Activated CD8-positive, alpha-beta T cell treated with anti-CD3 and anti-CD28 coated beads, Interleukin-2, amount 10 ng/mL, durations not matched to agents 7 days and 5 days (primary cell): ENCODE measurements around the gene TAS2R31. TPM values are rescaled to one million over a fixed set of nuclear protein-coding genes. Genes with fewer than 3 reads are reported as not detected.
"Not testable (repeated sequence)": the region's sequence is repeated elsewhere in the genome, so short reads cannot be mapped to it uniquely, and the experiment has no call there.

Source experiments
- ATAC-seq: fragments of 150-1000 bp; cut with Tn5 transposase; one replicate; pipeline ENCODE4 v1.10.0; 2021; ENCODE audit warnings: moderate library complexity
- CTCF ChIA-PET: fragments of 350-600 bp; sonication (Branson Sonifier 250); formaldehyde crosslinking; loops from one replicate; lab custom pipeline; 2021; ENCODE audit warnings: antibody characterized with exemption; lab: Charles Lee
- POLR2A ChIA-PET: fragments of 350-600 bp; sonication (Branson Sonifier 250); formaldehyde crosslinking; loops from one replicate; lab custom pipeline; 2021; ENCODE audit warnings: antibody characterized with exemption; lab: Charles Lee
- DNase-seq: peaks from one replicate; pipeline ENCODE4 v3.0.0-alpha.2; 2020
- H3K27ac Mint-ChIP-seq: one replicate; pipeline ENCODE4 v1.8.0; 2021; ENCODE audit warnings: mild to moderate bottlenecking, mixed read lengths
- H3K27me3 Mint-ChIP-seq: one replicate; pipeline ENCODE4 v1.8.0; 2021; ENCODE audit warnings: low read depth, mixed read lengths
- H3K36me3 Mint-ChIP-seq: one replicate; pipeline ENCODE4 v1.8.0; 2021; ENCODE audit warnings: low read depth, mixed read lengths
- H3K4me1 Mint-ChIP-seq: one replicate; pipeline ENCODE4 v1.8.0; 2021; ENCODE audit warnings: low read depth, mixed read lengths
- H3K4me3 Mint-ChIP-seq: one replicate; pipeline ENCODE4 v1.8.0; 2021; ENCODE audit warnings: mild to moderate bottlenecking, mixed read lengths
- H3K9me3 Mint-ChIP-seq: one replicate; pipeline ENCODE4 v1.8.0; 2022; ENCODE audit warnings: mixed read lengths; ENCODE audit not compliant: insufficient read depth
- total RNA-seq, 2 experiments: library from RNA; stranded (reverse); gene quantifications; one replicate each; pipeline ENCODE4 v1.2.3, GENCODE V29; 2021

TAS2R31 gene
- total RNA-seq, 2 experiments from 2014 or later: 2.2 to 3.0 TPM

DNA sequence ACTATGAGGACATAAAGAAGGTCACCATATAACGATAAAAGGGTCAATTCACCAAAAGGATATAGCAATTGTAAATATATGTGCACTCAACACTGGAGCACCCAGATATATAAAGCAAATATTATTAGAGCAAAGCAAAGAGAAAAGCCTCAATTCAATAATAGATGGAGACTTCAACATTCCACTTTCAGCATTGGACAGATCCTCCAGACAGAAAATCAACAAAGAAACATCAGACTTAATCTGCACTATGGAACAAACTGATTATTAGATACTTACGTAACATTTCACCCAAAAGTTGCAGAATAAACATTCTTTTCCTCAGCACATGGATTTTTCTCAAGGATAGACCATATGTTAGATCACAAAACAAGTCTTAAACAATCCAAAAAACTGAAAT, 10.2 kb upstream of the TAS2R31 start:
- POLR2A ChIA-PET, H3K4me1 Mint-ChIP-seq, H3K27ac Mint-ChIP-seq, ATAC-seq, H3K27me3 Mint-ChIP-seq, CTCF ChIA-PET, H3K4me3 Mint-ChIP-seq, H3K9me3 Mint-ChIP-seq, DNase-seq: not testable (repeated sequence)
- H3K36me3 Mint-ChIP-seq: peaks cover 44% of the 10 kb centered on the region

DNA sequence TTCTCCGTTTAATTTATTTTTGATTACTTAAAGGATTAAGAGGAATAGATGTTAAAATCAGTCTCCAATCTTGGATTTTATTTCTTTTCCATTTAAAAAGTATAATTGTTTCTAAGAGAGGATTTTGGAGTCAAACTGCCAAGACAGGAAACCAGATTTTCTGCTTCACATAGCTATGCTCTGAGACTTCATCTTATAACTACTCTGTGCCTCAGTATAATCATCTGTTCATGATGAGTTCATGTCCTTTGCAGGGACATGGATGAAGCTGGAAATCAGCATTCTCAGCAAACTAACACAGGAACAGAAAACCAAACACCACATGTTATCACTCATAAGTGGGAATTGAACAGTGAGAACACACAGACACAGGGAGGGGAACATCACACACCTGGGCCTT, 9.0 kb upstream of the TAS2R31 start:
- H3K27ac Mint-ChIP-seq: no peak overlapping the region
- ATAC-seq (no peak), DNase-seq (no peak)
- H3K4me3 Mint-ChIP-seq: no peak overlapping the region
- no peaks in the 10 kb centered on the region for H3K9me3 Mint-ChIP-seq
- peaks cover 39% of the 10 kb centered on the region for H3K36me3 Mint-ChIP-seq
- H3K4me1 Mint-ChIP-seq: no peaks in the 10 kb centered on the region
- ChIA-PET POLR2A (no interaction called here), CTCF (no interaction called here)
- H3K27me3 Mint-ChIP-seq: no peaks in the 10 kb centered on the region

DNA sequence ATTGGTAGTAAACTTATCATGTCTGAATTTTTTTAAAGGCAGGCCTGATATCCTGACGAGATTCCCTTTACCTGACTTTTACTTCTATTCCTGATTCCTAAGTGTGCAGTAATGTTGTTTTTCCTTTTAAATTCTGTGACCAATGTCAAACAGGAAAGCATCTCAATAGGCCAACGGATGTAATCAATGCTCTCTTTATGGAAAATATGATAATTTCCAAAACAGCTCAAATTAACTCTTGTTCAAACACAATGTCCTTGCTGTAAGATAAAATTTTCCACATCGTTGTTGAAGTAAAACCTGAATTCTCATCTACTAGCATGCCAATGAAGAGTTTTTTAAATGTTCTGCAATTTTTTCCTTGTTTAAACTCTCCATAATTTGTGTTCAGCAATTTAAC, 8.0 kb upstream of the TAS2R31 start:
- no peak overlapping the region for H3K27ac Mint-ChIP-seq
- peaks cover 34% of the 10 kb centered on the region for H3K36me3 Mint-ChIP-seq
- DNase-seq (no peak), ATAC-seq (no peak)
- H3K9me3 Mint-ChIP-seq: no peaks in the 10 kb centered on the region
- no peak overlapping the region for H3K4me3 Mint-ChIP-seq
- CTCF ChIA-PET: no interaction called here
- no peaks in the 10 kb centered on the region for H3K4me1 Mint-ChIP-seq
- H3K27me3 Mint-ChIP-seq: no peaks in the 10 kb centered on the region
- POLR2A ChIA-PET: no interaction called here

DNA sequence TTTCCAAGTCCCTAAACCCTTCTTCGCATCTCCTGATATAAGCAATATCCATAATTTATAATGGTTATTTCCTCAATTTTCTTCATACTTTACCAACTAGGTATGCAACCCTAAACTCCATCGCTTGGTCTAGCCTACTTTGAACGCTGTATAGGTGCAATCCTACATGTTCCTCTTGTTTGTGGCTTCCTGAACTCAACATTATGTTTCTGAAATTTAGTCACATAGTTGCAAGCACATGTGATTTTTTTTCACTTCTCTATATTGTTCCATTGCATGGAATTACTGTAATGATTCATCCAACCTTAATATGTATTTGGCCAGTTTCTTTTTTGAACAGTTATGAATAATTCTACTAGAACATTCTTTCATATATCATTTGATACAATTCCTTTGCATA, 2.8 kb upstream of the TAS2R31 start:
- H3K27ac Mint-ChIP-seq, ATAC-seq, POLR2A ChIA-PET, H3K27me3 Mint-ChIP-seq, H3K4me1 Mint-ChIP-seq, DNase-seq, H3K9me3 Mint-ChIP-seq, H3K4me3 Mint-ChIP-seq, CTCF ChIA-PET: not testable (repeated sequence)
- H3K36me3 Mint-ChIP-seq: peaks cover 23% of the 10 kb centered on the region

DNA sequence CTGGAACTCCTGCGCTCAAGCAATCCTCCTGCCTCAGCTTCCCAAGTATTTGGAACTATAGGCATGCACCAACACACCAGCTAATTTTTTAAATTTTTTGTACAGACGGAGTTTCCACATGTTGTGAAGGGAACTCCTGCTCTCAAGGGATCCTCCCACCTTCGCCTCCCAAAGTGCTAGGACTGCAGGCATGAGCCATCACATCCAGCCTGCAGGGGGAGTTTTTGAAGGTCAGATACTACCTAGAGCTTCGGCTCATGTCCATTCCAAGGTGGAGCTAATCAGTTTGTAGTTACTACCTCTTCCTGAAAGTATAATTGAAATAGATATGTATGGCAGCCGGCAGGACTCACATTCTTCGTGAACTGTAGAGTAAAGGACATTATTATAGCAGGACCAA, 5.1 kb downstream of the TAS2R31 start:
- CTCF ChIA-PET: no interaction called here
- peaks cover 26% of the 10 kb centered on the region for H3K36me3 Mint-ChIP-seq

DNA sequence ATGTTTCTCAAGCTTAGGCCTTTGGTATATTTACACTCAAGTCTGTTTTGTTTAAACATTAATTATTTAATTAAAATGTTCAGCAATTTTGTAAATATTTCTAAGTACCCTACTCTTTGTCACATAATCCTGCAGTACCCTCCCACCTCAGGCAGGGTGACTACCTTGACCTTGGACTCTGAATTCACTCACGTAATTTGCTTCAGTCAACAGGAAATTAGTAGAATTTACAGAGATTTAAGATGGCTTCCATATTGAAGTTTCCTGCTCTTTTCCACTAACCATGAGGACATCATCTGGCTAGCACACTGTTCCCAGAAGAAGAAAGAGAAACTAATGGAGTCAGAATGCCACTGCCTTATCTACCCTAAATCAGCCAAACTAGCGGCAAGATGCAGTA, 7.8 kb downstream of the TAS2R31 start:
- Mint-ChIP-seq H3K4me1 (no peaks in the 10 kb centered on the region), H3K36me3 (peaks cover 16% of the 10 kb centered on the region), H3K4me3 (no peak overlapping the region), H3K9me3 (peaks cover 11% of the 10 kb centered on the region), H3K27ac (no peak overlapping the region), H3K27me3 (no peaks in the 10 kb centered on the region)
- ATAC-seq (no peak), DNase-seq (no peak)
- ChIA-PET CTCF (no interaction called here), POLR2A (no interaction called here)

More for the DNA sequence above, 5.1 kb downstream of the TAS2R31 start:
- no peak for ATAC-seq
- no peak overlapping the region for H3K4me3 Mint-ChIP-seq
- no peaks in the 10 kb centered on the region for H3K4me1 Mint-ChIP-seq
- peaks cover 11% of the 10 kb centered on the region for H3K9me3 Mint-ChIP-seq
- H3K27me3 Mint-ChIP-seq: no peaks in the 10 kb centered on the region
- POLR2A ChIA-PET: no interaction called here
- no peak for DNase-seq
- H3K27ac Mint-ChIP-seq: no peak overlapping the region

DNA sequence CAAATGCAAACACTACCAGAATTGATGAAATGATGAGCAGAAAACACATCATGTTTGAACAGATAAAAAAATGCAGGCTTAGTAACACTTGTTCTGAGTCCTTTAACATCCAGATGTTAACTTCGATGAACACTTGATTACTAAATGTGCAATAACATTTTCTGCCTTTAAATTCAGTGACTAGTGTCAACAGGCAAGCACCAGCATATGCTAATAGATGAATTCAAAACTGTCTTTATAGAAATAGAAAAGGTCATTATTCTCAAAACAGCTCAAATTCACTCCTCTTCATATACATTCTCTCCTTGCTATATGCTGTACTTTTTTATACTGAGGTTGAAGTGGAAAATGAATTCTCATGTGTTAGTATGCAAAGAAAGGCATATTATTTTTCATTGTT, 8.7 kb downstream of the TAS2R31 start, which contains the start of gene TAS2R19:
TAS2R19 (minus strand) TSS at position 101 of the 400 bp plus-strand sequence; CDS start at position 52, 49 bp downstream.
- ChIA-PET POLR2A (no interaction called here), CTCF (no interaction called here)
- H3K27ac Mint-ChIP-seq: no peak within 1 kb of the TSS
- peaks cover 11% of the 10 kb centered on the region for H3K9me3 Mint-ChIP-seq
- H3K4me3 Mint-ChIP-seq: no peak within 1 kb of the TSS
- H3K4me1 Mint-ChIP-seq: no peaks in the 10 kb centered on the region
- no peaks in the 10 kb centered on the region for H3K27me3 Mint-ChIP-seq
- peaks cover 13% of the 10 kb centered on the region for H3K36me3 Mint-ChIP-seq
- DNase-seq: no peak
- no peak for ATAC-seq

DNA sequence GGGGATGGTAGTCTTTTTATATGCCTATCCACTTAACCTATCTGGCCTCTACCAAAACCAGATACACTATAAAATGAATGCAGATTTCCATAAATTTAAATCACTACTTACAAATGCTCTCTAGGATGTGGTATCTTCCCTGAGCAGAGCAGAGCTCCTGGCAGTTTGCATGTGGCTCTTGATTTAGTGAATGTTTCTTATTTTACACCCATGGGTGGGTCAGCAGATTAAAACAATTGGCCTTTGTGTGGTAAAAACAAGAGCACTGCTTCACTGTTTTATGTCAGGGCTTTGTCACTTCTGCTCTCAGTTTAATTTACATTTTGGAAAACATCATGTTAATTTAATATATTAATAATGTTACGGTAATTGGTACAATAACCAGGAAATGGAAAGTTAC, 14.3 kb downstream of the TAS2R31 start:
- ATAC-seq (no peak), DNase-seq (no peak)
- Mint-ChIP-seq H3K9me3 (no peaks in the 10 kb centered on the region), H3K4me1 (peaks cover 4% of the 10 kb centered on the region), H3K27ac (no peak overlapping the region), H3K27me3 (no peaks in the 10 kb centered on the region), H3K36me3 (peaks cover 5% of the 10 kb centered on the region), H3K4me3 (no peak overlapping the region)
- ChIA-PET CTCF (no interaction called here), POLR2A (no interaction called here)

DNA sequence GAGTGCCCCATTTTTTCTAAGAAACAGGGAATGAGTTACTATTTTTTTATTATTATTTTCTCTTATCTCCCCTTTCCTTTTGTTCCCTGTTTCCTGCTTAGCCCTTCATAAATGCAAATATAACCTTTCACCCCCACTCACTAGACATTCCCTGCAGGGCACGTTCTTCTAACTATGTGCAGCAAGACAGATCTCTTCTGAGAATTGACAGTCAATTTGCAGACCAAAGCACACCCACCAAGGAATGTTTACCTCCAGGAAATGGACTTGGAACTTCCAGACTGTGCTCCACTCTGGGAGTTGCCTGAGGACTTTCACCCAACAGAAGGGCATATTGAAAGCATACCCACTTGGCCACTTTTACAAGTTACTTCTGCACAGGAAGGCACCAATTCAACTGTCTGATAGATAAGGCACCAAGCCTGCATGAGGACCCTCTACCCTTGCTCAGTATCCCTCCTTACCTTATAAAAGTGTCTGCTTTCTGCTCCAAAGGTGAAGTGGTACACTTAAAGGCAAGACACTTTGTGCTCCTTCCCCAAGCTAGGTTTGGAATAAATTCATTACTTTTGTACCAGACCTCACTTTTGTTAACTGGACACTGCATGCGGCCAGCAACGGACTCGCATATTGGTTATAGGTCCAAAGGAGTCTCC, 15.3 kb downstream of the TAS2R31 start:
- no peak overlapping the region for H3K4me3 Mint-ChIP-seq
- ChIA-PET CTCF (no interaction called here), POLR2A (no interaction called here)
- no peak overlapping the region for H3K27ac Mint-ChIP-seq
- no peak for DNase-seq
- H3K27me3 Mint-ChIP-seq: no peaks in the 10 kb centered on the region
- peaks cover 4% of the 10 kb centered on the region for H3K4me1 Mint-ChIP-seq
- H3K9me3 Mint-ChIP-seq: no peaks in the 10 kb centered on the region
- ATAC-seq: no peak
- H3K36me3 Mint-ChIP-seq: peaks cover 5% of the 10 kb centered on the region

DNA sequence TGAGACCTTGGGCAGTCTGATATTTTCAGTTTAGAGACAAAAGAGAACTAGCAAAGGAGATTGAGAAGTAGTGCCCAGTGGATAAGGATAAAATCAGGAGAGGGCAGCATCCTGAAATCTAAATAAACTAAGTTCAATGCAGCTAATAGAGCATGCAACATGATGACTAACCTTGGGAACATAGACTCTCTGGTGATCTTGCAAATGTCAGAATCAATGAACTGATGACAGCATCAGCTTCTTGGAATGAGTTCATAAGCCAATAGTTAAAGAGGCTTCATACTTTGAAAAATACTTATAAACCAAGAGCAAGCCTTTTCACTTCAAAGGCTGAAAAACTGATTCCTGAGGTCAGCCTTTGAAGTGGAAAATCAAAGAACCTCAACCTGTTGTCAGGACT, 17.0 kb downstream of the TAS2R31 start:
- peaks cover 4% of the 10 kb centered on the region for H3K9me3 Mint-ChIP-seq
- no peaks in the 10 kb centered on the region for H3K27me3 Mint-ChIP-seq
- H3K27ac Mint-ChIP-seq: no peak overlapping the region
- no peak overlapping the region for H3K4me3 Mint-ChIP-seq
- peaks cover 5% of the 10 kb centered on the region for H3K36me3 Mint-ChIP-seq
- POLR2A ChIA-PET: no interaction called here
- CTCF ChIA-PET: no interaction called here
- H3K4me1 Mint-ChIP-seq: peaks cover 4% of the 10 kb centered on the region
- DNase-seq (no peak), ATAC-seq (no peak)

DNA sequence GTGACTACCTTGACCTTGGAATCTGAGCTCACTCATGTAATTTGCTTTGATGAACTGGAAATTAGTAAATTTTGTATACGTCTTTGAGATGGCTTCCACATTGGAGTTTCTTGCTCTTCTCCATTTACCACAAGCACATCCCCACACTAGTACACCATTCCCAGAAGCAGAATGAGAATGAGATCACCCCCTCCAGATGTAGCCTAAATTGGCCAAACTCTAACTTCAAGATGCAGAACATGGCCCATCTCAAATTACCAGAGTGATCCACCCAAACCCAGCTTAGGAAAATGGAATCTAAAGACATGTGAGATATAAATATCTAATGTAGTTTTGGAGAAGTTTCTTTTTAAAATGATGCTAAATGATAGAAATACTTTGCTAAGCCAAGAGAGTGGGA, 23.6 kb downstream of the TAS2R31 start:
- no peak for DNase-seq
- H3K4me3 Mint-ChIP-seq: no peak overlapping the region
- ChIA-PET POLR2A (no interaction called here), CTCF (no interaction called here)
- no peak overlapping the region for H3K27ac Mint-ChIP-seq
- no peaks in the 10 kb centered on the region for H3K36me3 Mint-ChIP-seq
- H3K4me1 Mint-ChIP-seq: no peaks in the 10 kb centered on the region
- ATAC-seq: no peak
- H3K9me3 Mint-ChIP-seq: peaks cover 5% of the 10 kb centered on the region
- no peaks in the 10 kb centered on the region for H3K27me3 Mint-ChIP-seq

DNA sequence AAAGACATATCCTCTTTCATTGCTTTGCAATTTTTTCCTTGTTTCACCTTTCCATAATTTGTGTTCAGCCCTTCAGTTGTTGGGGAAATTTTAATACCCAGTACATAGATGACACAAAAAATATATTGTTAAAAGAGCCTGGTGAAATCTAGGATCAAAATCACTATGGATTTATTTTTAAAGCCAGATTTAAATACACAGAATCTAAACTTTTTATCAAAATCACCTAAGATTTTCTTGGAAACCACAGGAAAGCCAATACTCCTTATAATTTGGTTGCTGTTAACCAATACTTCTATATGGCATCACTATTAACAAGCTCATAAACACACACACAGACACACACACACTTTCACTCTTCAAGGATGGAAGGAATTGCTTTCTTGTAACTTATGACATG, 33.0 kb downstream of the TAS2R31 start, which contains the start of gene TAS2R20:
TAS2R20 (minus strand) TSS at position 101 of the 400 bp plus-strand sequence. CDS start 429 bp downstream, outside the sequence.
- H3K9me3 Mint-ChIP-seq: no peaks in the 10 kb centered on the region
- ATAC-seq (no peak), DNase-seq (no peak)
- no peaks in the 10 kb centered on the region for H3K4me1 Mint-ChIP-seq
- ChIA-PET CTCF (no interaction called here), POLR2A (interaction anchor here (0.6 kb wide), 2 partner anchors 14 to 151 kb away, joined by 3 to 4 read pairs; no protein-coding TSS in a partner anchor)
- H3K27ac Mint-ChIP-seq: no peak within 1 kb of the TSS
- no peaks in the 10 kb centered on the region for H3K27me3 Mint-ChIP-seq
- no peak within 1 kb of the TSS for H3K4me3 Mint-ChIP-seq
- H3K36me3 Mint-ChIP-seq: peaks cover 17% of the 10 kb centered on the region

DNA sequence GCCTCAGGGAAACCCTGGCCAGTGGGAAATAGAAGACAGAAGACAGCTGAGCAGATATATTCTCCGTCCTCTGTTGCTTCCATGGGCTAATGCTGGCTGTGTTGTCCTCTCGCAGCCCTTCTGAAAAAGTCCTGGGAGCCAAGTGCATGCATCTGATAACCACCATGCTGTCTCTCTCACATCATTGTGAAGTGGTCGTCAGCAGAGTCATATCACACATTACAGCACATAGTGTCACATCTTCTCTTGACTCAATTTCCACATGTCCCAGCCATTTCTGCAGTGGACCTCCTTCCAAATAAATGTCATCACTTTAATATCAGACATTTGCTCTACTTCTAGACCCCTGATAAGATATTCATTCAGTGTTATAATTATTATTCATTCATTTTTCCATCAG, 36.9 kb downstream of the TAS2R31 start:
- H3K9me3 Mint-ChIP-seq: peaks cover 12% of the 10 kb centered on the region
- ATAC-seq (no peak), DNase-seq (no peak)
- CTCF ChIA-PET: no interaction called here
- H3K27ac Mint-ChIP-seq: no peak overlapping the region
- no peaks in the 10 kb centered on the region for H3K4me1 Mint-ChIP-seq
- H3K36me3 Mint-ChIP-seq: peaks cover 31% of the 10 kb centered on the region
- H3K27me3 Mint-ChIP-seq: no peaks in the 10 kb centered on the region
- H3K4me3 Mint-ChIP-seq: no peak overlapping the region
- POLR2A ChIA-PET: no interaction called here
